ENCODE measurements around the gene COL2A1.

Gene COL2A1

GRCh38 chr12:48012070-48012469 is 7.8 kb upstream of the COL2A1 start:
- DNase-seq (ENCODE audit: low read depth): no peak

- DNase-seq (ENCODE audit: low read depth): no peak
Measured at GRCh38 chr12:48010366-48010970, 6.2 kb upstream of the COL2A1 start.

GRCh38 chr12:48009471-48009870 is 5.2 kb upstream of the COL2A1 start:
- DNase-seq (ENCODE audit: low read depth): no peak

- no peak for DNase-seq (ENCODE audit: low read depth)
Measured at GRCh38 chr12:48008950-48009349, 4.7 kb upstream of the COL2A1 start.

- DNase-seq (ENCODE audit: low read depth): no peak
Measured at GRCh38 chr12:48008349-48008748, 4.1 kb upstream of the COL2A1 start.

- DNase-seq (ENCODE audit: low read depth): no peak
Measured at GRCh38 chr12:48007206-48007605, 2.9 kb upstream of the COL2A1 start.

- DNase-seq (ENCODE audit: low read depth): no peak
Measured at GRCh38 chr12:48005750-48006021, 1.4 kb upstream of the COL2A1 start.

- DNase-seq (ENCODE audit: low read depth): no peak
Measured at GRCh38 chr12:48005001-48005749, 899 bp upstream of the COL2A1 start.

GRCh38 chr12:48003226-48004052 is 837 bp downstream of the COL2A1 start:
- DNase-seq (ENCODE audit: low read depth): no peak

- no peak for DNase-seq (ENCODE audit: low read depth)
Measured at GRCh38 chr12:48002773-48003218, 1.5 kb downstream of the COL2A1 start.

GRCh38 chr12:48002414-48002730 is 1.9 kb downstream of the COL2A1 start:
- no peak for DNase-seq (ENCODE audit: low read depth)

GRCh38 chr12:48001505-48002413 is 2.5 kb downstream of the COL2A1 start:
- no peak for DNase-seq (ENCODE audit: low read depth)

GRCh38 chr12:48000878-48001504 is 3.3 kb downstream of the COL2A1 start:
- no peak for DNase-seq (ENCODE audit: low read depth)

- DNase-seq (ENCODE audit: low read depth): no peak
Measured at GRCh38 chr12:47999816-48000215, 4.5 kb downstream of the COL2A1 start.

GRCh38 chr12:47997321-47997720 is 7.0 kb downstream of the COL2A1 start:
- no peak for DNase-seq (ENCODE audit: low read depth)

GRCh38 chr12:47995981-47996401 is 8.3 kb downstream of the COL2A1 start:
- no peak for DNase-seq (ENCODE audit: low read depth)

GRCh38 chr12:47993491-47993890 is 10.8 kb downstream of the COL2A1 start:
- DNase-seq (ENCODE audit: low read depth): no peak

GRCh38 chr12:47992776-47993175 is 11.5 kb downstream of the COL2A1 start:
- DNase-seq (ENCODE audit: low read depth): no peak

GRCh38 chr12:47991106-47992061 is 12.9 kb downstream of the COL2A1 start:
- DNase-seq (ENCODE audit: low read depth): no peak

- no peak for DNase-seq (ENCODE audit: low read depth)
Measured at GRCh38 chr12:47990351-47991105, 13.7 kb downstream of the COL2A1 start.

All from non-pigmented ciliary epithelial cell (primary cell).